ENCODE measurements around the gene COL6A3. TPM values are rescaled to one million over a fixed set of nuclear protein-coding genes. Genes with fewer than 3 reads are reported as not detected.

Gene COL6A3
- total RNA-seq, 2 experiments from 2014 or later, result 29.9 to 36.4 TPM

DNA sequence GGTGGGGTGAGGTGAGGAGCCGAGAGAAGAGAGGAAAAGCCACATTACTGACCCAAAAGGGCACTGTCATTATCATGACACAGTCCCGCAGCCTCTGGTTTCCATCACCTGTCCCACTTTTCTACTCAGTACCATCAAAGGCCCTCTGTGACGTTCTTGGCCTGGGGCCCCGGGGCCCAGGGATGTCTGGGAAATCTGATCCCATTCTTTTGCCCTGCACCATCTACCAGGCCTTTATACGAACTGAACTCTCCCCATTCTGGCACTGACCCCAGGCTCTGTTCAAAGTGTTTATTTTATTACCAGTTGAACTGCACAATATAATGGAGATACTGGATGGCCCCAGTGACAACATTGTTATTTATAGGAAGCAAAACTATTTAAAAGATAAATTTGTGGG is 89.1 kb downstream of the COL6A3 start:
- Mint-ChIP-seq H3K9me3 (ENCODE audit: low read depth) (no peaks in the 10 kb centered on the region), H3K36me3 (ENCODE audit: low read depth) (no peaks in the 10 kb centered on the region), H3K27ac (no peak overlapping the region), H3K4me1 (no peaks in the 10 kb centered on the region), H3K27me3 (no peaks in the 10 kb centered on the region), H3K4me3 (no peak overlapping the region)
- intact Hi-C loops (cut with DNase I, micrococcal nuclease), result no loop called here
- ATAC-seq (no peak), DNase-seq (no peak)
- ChIA-PET POLR2A (no interaction called here), CTCF (no interaction called here)

DNA sequence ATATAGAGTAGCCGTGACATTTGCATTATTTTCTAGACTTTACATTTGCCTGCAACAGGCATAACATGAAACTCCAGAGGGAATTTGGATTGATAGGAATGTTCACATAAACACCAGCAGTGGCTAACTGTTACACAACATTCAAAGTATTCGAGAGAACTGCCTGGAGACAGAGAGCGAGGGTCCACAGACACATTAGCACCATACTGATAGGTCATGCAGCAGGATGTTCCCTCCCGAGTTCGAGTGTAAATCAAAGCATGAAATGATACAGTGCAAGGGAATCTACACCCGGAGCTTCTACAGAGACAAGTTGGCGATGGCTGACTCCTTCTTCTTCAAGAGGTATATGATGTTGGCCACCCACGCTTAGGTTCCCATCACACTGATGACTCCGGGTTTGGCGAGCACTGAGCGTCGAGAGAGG is 89.5 kb downstream of the COL6A3 start:
- CTCF ChIA-PET, result interaction anchor here (0.8 kb wide), 1 partner anchor 212 kb away, joined by 3 read pairs; no protein-coding TSS in a partner anchor
- POLR2A ChIA-PET, result no interaction called here
- Mint-ChIP-seq H3K27ac (no peak overlapping the region), H3K27me3 (no peaks in the 10 kb centered on the region), H3K4me1 (no peaks in the 10 kb centered on the region), H3K9me3 (ENCODE audit: low read depth) (no peaks in the 10 kb centered on the region), H3K4me3 (no peak overlapping the region), H3K36me3 (ENCODE audit: low read depth) (no peaks in the 10 kb centered on the region)
- no peak for ATAC-seq
- DNase-seq, result no peak
- intact Hi-C loops (cut with DNase I, micrococcal nuclease), result no loop called here

DNA sequence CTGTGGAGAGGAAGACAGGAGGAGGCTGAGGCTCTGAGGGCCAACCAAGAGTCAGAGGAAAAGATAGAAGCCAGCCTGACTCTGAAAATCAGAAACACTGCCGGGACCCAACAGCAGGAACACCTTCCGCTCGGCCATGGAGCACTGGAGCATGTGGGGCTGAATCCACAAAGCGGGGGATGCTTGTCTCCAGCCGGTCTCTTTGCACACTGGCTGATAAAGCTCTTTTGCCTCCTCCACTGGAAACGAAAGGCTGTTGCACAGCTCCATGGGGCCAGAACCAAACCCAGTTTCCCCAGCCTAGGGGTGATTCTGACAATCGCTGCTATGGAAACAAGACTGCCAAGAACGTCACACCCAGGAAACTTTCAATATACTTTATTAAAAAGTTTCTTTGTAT is 90.3 kb downstream of the COL6A3 start:
- ATAC-seq (no peak), DNase-seq (no peak)
- H3K4me1 Mint-ChIP-seq, result no peaks in the 10 kb centered on the region
- no peaks in the 10 kb centered on the region for H3K27me3 Mint-ChIP-seq
- no peaks in the 10 kb centered on the region for H3K9me3 Mint-ChIP-seq (ENCODE audit: low read depth)
- ChIA-PET CTCF (interaction anchor here (0.8 kb wide), 1 partner anchor 213 kb away, joined by 3 read pairs; no protein-coding TSS in a partner anchor), POLR2A (no interaction called here)
- H3K27ac Mint-ChIP-seq, result no peak overlapping the region
- H3K4me3 Mint-ChIP-seq, result no peak overlapping the region
- no peaks in the 10 kb centered on the region for H3K36me3 Mint-ChIP-seq (ENCODE audit: low read depth)
- intact Hi-C loops (cut with DNase I, micrococcal nuclease), result no loop called here

DNA sequence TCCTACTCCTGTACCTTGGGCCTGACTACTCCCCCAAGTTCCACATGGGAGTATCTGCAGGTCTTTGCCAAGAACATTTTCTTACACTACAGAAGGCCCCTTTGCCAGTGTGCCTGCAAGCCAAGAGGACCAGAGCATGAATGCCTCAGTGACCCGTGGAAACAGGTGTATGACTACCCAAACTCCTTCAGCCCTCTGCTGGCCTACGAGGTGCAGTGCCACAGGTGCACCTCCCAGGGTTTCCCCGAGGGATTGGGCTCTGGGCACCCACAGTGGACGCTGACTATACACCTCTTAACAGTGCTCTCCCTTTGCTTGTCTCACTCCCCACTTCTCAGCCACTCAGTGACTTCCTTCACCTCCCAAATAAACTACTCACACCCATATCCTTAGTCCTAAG is 91.4 kb downstream of the COL6A3 start:
- intact Hi-C loops (cut with DNase I, micrococcal nuclease), result loop anchor here in 1 of 2 experiments (1.0 kb wide), 1 partner anchor 168 kb away; no protein-coding TSS in a partner anchor
- Mint-ChIP-seq H3K27ac (no peak overlapping the region), H3K4me3 (no peak overlapping the region), H3K27me3 (no peaks in the 10 kb centered on the region), H3K4me1 (no peaks in the 10 kb centered on the region), H3K9me3 (ENCODE audit: low read depth) (no peaks in the 10 kb centered on the region), H3K36me3 (ENCODE audit: low read depth) (no peaks in the 10 kb centered on the region)
- DNase-seq (peak; percentile 40), ATAC-seq (peak; percentile 65)
- ChIA-PET POLR2A (no interaction called here), CTCF (no interaction called here)

DNA sequence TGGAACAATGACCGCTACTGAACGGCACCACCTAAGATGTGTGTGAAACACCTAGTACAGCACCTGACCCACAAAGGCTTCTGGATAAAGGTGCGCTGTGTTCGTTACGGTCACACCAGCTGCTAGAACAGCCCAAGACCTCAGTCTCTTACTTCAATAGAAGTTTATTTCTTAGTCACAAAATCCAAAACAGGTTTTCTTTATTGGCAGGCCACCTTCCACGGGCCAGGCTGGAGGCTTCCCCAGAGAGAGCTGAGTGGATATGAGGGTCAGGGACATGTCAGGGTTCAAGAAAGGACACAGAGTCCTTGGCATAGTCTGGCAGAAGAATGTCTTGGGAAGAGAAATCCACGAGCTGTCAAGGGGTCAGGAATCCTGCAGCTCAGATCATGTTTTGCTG is 92.2 kb downstream of the COL6A3 start:
- H3K27me3 Mint-ChIP-seq, result no peaks in the 10 kb centered on the region
- POLR2A ChIA-PET, result interaction anchor here (0.6 kb wide), 1 partner anchor 9 kb away, joined by 3 read pairs; no protein-coding TSS in a partner anchor
- H3K4me3 Mint-ChIP-seq, result no peak overlapping the region
- intact Hi-C loops (cut with DNase I, micrococcal nuclease), result loop anchor here in 1 of 2 experiments (1.0 kb wide), 1 partner anchor 167 kb away; no protein-coding TSS in a partner anchor
- no peak overlapping the region for H3K27ac Mint-ChIP-seq
- CTCF ChIA-PET, result interaction anchor here (0.7 kb wide), 1 partner anchor 40 kb away, joined by 3 read pairs; no protein-coding TSS in a partner anchor
- H3K36me3 Mint-ChIP-seq (ENCODE audit: low read depth), result no peaks in the 10 kb centered on the region
- DNase-seq, result no peak
- ATAC-seq, result no peak
- H3K9me3 Mint-ChIP-seq (ENCODE audit: low read depth), result no peaks in the 10 kb centered on the region
- H3K4me1 Mint-ChIP-seq, result no peaks in the 10 kb centered on the region

DNA sequence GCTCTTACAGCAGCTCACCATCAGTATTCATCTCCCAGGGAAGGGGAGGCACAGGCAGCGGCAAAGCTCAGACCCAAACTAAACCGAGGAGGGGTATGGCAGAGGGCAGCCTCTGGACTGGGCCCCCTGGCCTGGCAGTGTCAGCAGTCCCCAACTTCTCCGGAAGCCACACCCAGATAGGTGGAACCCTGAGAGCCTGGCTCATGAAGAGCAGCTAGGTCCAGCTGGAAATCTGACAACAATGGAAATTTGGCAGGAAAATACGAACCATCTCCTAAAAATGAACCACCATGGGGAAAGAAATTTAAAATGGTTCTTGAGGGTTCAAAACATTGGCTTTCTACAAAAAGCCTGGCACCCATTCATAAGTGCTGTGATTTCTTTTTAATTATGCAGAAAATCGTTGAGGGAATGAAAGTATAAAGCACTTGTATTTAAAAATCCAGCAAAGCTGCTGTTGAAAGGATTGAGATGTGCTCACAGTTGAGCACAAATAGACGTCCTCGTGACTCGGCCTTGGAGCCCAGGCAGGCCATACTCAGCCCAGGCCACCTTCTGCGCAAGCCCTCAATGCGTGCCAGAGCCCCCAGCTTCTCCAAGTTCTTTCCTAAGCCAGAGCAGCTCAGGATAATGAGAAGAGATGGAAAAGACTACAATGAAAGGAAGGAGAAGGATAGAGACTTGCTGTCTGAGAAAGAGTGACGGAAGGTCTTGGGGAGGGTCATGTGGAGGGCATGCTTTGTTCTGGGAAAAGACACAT is 93.0 kb downstream of the COL6A3 start:
- ChIA-PET CTCF (interaction anchor here (0.6 to 1.5 kb wide), 3 partner anchors 13 to 127 kb away, joined by 3 read pairs; no protein-coding TSS in a partner anchor), POLR2A (no interaction called here)
- no peak overlapping the region for H3K4me3 Mint-ChIP-seq
- H3K27ac Mint-ChIP-seq, result no peak overlapping the region
- ATAC-seq, result no peak
- no peaks in the 10 kb centered on the region for H3K4me1 Mint-ChIP-seq
- no peak for DNase-seq
- intact Hi-C loops (cut with DNase I, micrococcal nuclease), result no loop called here
- no peaks in the 10 kb centered on the region for H3K36me3 Mint-ChIP-seq (ENCODE audit: low read depth)
- H3K27me3 Mint-ChIP-seq, result no peaks in the 10 kb centered on the region
- no peaks in the 10 kb centered on the region for H3K9me3 Mint-ChIP-seq (ENCODE audit: low read depth)

DNA sequence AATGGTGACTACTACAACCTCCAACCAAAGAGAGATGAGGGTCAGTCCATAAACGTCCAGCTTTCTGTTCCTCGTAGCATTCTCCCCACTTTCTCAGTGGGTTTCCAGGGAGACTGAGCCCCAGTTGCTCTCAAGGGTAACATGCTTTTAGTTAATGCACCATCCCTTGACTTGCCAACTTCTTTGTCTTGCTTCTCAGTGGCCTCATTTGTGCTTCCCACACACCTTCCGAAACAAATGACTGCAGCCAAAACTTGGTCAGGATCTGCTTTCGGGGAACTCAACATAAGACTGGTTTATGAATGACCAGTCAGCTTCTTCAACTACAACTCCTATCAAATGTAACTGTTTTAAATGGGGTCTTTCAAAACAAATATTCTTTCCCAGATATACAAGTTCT is 94.1 kb downstream of the COL6A3 start:
- H3K4me3 Mint-ChIP-seq, result no peak overlapping the region
- H3K36me3 Mint-ChIP-seq (ENCODE audit: low read depth), result no peaks in the 10 kb centered on the region
- H3K4me1 Mint-ChIP-seq, result no peaks in the 10 kb centered on the region
- ATAC-seq (no peak), DNase-seq (no peak)
- no peaks in the 10 kb centered on the region for H3K27me3 Mint-ChIP-seq
- no peak overlapping the region for H3K27ac Mint-ChIP-seq
- intact Hi-C loops (cut with DNase I, micrococcal nuclease), result no loop called here
- ChIA-PET CTCF (interaction anchor here (0.6 to 1.5 kb wide), 2 partner anchors 12 to 1596 kb away, joined by 3 read pairs; no protein-coding TSS in a partner anchor), POLR2A (no interaction called here)
- no peaks in the 10 kb centered on the region for H3K9me3 Mint-ChIP-seq (ENCODE audit: low read depth)

DNA sequence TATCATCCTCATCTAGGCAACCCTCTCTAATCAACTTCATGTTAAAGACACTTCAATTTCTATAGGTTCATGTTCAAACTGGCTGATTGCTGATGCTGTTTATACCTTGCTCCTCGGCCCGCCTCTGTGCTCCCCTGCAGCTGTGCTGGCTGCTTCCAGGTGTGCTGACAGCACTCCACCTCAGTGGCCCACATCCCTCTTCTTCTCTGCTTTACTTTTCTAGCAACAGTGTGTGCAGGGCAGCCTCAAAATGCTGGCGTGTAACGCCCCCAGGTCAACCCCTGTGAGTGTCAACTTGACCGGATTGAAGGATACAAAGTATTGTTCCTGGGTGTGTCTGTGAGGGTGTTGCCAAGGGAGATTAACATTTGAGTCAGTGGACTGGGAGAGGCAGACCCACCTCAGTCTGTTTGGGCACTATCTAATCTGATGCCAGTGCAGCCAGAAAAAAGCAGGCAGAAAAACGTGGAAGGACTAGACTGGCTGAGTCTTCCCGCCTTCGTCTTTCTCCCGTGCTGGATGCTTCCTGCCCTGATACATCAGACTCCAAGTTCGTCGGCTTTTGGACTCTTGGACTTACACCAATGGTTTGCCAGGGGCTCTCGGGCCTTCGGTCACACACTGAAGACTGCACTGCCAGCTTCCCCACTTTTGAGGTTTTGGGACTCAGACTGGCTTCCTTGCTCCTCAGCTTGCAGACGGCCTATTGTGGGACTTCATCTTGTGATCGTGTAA is 94.7 kb downstream of the COL6A3 start:
- POLR2A ChIA-PET, result interaction anchor here (0.6 kb wide), 1 partner anchor 8 kb away, joined by 3 read pairs; no protein-coding TSS in a partner anchor
- Mint-ChIP-seq H3K4me1 (no peaks in the 10 kb centered on the region), H3K27ac (no peak overlapping the region), H3K9me3 (ENCODE audit: low read depth) (no peaks in the 10 kb centered on the region), H3K27me3 (no peaks in the 10 kb centered on the region), H3K4me3 (no peak overlapping the region), H3K36me3 (ENCODE audit: low read depth) (no peaks in the 10 kb centered on the region)
- DNase-seq (no peak), ATAC-seq (no peak)
- intact Hi-C loops (cut with DNase I, micrococcal nuclease), result no loop called here
- CTCF ChIA-PET, result interaction anchor here (0.6 kb wide), 1 partner anchor 1596 kb away, joined by 3 read pairs; no protein-coding TSS in a partner anchor

DNA sequence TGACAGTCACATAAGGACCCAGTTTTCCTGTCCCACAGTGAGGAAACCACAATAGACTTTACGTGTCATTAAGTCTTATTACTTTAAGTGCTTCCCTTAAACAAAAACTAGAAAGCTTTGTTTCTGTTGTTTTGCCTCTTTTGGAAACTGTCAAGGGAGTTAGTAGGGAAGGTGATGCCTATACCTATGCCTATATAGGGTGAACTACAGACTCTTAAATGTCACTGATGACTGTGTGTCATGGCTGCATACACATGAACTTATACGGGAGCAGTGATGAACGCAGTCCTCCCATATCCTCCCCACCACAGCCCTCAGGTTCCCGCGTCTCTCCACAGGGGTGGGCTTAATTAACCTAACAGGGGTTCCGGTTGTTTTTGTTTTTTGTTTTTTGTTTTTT is 97.6 kb downstream of the COL6A3 start:
- no peak for ATAC-seq
- Mint-ChIP-seq H3K27ac (no peak overlapping the region), H3K9me3 (ENCODE audit: low read depth) (no peaks in the 10 kb centered on the region), H3K4me1 (no peaks in the 10 kb centered on the region), H3K36me3 (ENCODE audit: low read depth) (no peaks in the 10 kb centered on the region), H3K27me3 (peaks cover 3% of the 10 kb centered on the region), H3K4me3 (no peak overlapping the region)
- no peak for DNase-seq
- CTCF ChIA-PET, result no interaction called here
- POLR2A ChIA-PET, result no interaction called here
- intact Hi-C loops (cut with DNase I, micrococcal nuclease), result no loop called here

DNA sequence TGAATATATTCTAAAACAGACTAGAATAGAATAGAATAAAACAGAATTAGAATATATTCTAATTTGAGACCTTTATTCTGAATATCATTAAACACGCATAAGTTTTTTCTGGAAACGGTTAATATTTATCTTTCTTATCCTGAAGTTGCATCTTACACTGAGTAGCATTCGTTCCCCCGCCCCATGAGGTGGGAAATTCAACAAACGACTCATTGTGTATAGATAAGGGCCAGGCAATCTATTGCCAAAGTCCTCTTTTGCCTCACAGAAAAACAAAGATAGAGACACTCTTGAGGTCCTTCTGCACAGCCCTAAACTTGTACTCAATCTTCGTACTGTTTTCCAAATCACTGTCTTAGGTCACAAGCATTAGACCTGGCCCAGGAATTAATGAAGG is 98.1 kb downstream of the COL6A3 start:
- Mint-ChIP-seq H3K27ac (no peak overlapping the region), H3K9me3 (ENCODE audit: low read depth) (no peaks in the 10 kb centered on the region), H3K27me3 (peaks cover 3% of the 10 kb centered on the region), H3K36me3 (ENCODE audit: low read depth) (no peaks in the 10 kb centered on the region), H3K4me3 (no peak overlapping the region), H3K4me1 (no peaks in the 10 kb centered on the region)
- DNase-seq (no peak), ATAC-seq (no peak)
- ChIA-PET CTCF (no interaction called here), POLR2A (no interaction called here)
- intact Hi-C loops (cut with DNase I, micrococcal nuclease), result no loop called here

DNA sequence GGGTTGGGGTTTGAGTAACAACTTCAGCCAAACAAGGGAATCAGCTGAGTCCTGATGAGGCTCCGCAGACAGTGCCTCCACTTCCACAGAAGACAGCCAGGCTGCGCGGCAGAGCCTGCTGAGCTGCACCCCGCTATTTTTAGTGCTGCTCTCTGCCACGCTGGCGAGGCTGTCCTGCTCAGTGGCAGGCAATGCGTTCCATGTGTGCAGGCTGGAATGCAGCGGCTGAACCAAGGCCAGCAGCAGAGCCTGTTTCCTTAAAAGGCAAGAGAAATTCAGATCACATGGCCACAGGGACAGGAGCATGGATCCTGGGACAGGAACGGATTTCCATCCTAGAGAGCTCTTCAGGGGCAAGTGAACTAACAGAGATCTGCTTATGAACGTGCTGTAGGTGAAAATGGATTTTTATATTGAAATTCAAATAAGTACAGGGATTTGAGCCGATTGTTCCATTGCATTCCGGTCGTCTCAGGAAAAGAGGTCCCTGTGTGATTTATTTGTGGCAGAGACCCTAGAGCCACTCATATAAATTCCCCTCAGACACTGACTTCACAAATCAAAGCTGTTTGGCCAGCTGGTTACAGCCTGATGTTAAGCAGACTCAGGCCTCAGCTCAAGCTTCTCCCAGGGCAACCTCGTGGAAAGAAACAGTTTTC is 98.7 kb downstream of the COL6A3 start:
- Mint-ChIP-seq H3K36me3 (ENCODE audit: low read depth) (no peaks in the 10 kb centered on the region), H3K27ac (no peak overlapping the region), H3K27me3 (peaks cover 3% of the 10 kb centered on the region), H3K4me3 (no peak overlapping the region), H3K9me3 (ENCODE audit: low read depth) (no peaks in the 10 kb centered on the region), H3K4me1 (no peaks in the 10 kb centered on the region)
- CTCF ChIA-PET, result interaction anchor here (1.4 kb wide), 1 partner anchor 197 kb away, joined by 5 read pairs; no protein-coding TSS in a partner anchor
- POLR2A ChIA-PET, result no interaction called here
- intact Hi-C loops (cut with DNase I, micrococcal nuclease), result no loop called here
- ATAC-seq (no peak), DNase-seq (no peak)
